Measurements from ENCODE around the gene REM1.

DNA sequence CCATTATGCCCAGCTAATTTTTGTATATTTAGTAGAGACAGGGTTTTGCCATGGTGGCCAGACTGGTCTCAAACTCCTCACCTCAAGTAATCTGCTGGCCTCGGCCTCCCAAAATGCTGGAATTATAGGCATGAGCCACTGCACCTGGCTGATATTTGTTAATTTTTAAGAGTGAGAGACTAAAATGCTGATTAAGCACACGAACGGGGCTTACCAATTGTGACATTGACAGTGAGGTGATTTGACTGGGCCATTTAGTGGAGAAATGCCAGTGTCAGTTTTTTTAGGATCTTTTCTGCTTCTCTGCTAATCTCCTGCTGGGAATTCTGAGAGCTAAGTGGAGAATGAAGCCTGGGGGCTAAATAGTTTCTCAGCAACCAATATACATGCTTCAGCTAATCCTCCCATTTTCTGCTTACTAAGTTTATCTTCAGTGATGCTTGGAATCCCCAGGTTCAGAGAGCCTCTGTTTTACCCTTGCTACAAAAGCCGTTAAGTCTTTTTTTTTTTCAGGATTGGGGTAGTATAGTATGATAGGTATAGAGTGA is 44.4 kb upstream of the REM1 start:
- TF ChIP-seq, protein P1, sequence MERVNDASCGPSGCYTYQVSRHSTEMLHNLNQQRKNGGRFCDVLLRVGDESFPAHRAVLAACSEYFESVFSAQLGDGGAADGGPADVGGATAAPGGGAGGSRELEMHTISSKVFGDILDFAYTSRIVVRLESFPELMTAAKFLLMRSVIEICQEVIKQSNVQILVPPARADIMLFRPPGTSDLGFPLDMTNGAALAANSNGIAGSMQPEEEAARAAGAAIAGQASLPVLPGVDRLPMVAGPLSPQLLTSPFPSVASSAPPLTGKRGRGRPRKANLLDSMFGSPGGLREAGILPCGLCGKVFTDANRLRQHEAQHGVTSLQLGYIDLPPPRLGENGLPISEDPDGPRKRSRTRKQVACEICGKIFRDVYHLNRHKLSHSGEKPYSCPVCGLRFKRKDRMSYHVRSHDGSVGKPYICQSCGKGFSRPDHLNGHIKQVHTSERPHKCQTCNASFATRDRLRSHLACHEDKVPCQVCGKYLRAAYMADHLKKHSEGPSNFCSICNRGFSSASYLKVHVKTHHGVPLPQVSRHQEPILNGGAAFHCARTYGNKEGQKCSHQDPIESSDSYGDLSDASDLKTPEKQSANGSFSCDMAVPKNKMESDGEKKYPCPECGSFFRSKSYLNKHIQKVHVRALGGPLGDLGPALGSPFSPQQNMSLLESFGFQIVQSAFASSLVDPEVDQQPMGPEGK (CRISPR knock-in tag; IDR thresholded peaks at IDR 0.05; ENCODE audit: borderline replicate concordance), result no peak
- TF ChIP-seq ZFP3 (CRISPR knock-in tag; IDR thresholded peaks at IDR 0.05), result no peak
- no peak for TF ChIP-seq TCF4 (CRISPR knock-in tag; IDR thresholded peaks at IDR 0.05; ENCODE audit: borderline replicate concordance)
- TF ChIP-seq ZNF70 (CRISPR knock-in tag; IDR thresholded peaks at IDR 0.05), result no peak
- no peak for TF ChIP-seq ARNTL (CRISPR knock-in tag; IDR thresholded peaks at IDR 0.05; ENCODE audit: borderline replicate concordance, low read depth)
- no peak for TF ChIP-seq CSDC2 (CRISPR knock-in tag; IDR thresholded peaks at IDR 0.05)
- TF ChIP-seq PPARA (CRISPR knock-in tag; IDR thresholded peaks at IDR 0.05; ENCODE audit: borderline replicate concordance), result no peak
- no peak for TF ChIP-seq RARB (CRISPR knock-in tag; IDR thresholded peaks at IDR 0.05)
- no peak for TF ChIP-seq SNAI2 (CRISPR knock-in tag; IDR thresholded peaks at IDR 0.05)
